HG03025 (cell line): ENCODE measurements around the gene MAPK4.
"Not testable (repeated sequence)": the region's sequence is repeated elsewhere in the genome, so short reads cannot be mapped to it uniquely, and the experiment has no call there.

Source experiments
- ATAC-seq: cut with Tn5 transposase; IDR thresholded peaks from one replicate; pipeline ENCODE4 v1.9.1; 2021; ENCODE audit warnings: mild to moderate bottlenecking, moderate library complexity; ENCODE audit not compliant: unreplicated experiment, low FRiP score

MAPK4 gene

DNA sequence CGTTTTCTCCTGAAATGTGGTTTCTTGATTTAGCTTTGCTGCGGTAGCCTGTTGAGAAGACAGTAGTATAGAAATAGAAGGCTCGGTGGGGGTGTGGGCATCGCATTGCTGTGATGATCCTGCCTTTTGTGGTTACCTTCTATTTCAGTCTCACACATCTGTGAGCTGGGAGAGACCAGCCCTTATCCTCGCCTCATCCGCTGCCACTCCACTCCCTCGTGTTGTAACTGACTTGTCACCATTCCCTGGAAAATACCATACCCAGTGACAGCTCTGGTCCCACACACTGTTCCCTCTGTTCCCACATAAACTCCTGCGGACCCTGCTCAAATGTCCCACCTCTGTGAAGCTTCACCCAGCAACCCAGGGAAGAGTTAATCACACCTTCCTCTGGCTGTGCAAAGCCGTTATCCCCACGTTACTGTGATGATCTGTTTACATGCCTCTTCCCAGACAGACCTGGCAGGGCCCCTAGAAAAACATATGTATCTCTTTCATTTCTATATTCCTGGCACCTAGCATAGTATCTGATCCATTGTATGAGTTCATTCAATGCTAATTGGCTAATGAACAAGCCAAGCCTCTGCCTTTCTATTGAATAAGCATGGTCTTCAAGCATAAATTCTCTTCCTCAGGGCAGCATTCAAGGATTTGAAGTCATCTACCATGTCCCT, 114.6 kb downstream of the MAPK4 start:
- ATAC-seq, result no peak

GRCh38 chr18:50675043-50675442, 115.2 kb downstream of the MAPK4 start:
- no peak for ATAC-seq

DNA sequence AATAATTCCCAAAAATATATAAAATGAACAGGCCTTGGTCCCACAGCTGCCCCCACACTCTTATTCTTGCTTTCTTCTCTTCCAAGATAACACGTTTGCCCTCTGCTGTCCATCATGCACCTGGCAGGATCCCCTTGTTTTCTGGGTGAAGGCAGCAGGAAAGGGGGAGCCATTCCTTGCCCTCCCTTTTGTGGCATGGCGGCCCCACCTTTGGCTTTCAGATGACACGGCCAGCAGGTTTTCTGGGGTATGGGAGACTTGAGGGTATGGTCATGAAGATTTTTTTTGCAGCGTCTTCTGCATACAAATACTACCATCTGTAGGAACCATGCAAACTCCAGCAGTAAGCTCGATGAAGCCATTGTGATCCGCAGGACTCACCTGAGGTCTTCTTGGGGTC, 118.8 kb downstream of the MAPK4 start:
- no peak for ATAC-seq

DNA sequence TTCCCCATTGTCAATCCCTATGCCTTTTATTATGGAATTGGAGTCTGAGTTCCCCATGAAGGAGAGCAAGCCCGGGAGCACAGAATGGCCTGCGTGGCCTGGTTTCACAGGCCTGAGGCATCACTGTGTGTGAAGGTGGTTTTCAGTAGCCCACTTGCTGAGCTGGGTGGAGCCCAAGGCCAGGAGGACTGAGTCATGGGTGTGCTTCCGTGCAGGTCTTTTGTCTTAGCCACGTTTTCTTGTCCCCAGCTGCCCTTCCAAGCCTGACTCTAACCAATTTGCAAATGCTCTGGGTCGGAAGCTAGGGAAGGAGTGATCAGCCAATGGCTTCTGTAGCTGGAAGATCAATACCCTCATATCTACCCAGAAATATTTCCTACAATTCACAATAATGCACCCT, 119.2 kb downstream of the MAPK4 start:
- ATAC-seq, result no peak

DNA sequence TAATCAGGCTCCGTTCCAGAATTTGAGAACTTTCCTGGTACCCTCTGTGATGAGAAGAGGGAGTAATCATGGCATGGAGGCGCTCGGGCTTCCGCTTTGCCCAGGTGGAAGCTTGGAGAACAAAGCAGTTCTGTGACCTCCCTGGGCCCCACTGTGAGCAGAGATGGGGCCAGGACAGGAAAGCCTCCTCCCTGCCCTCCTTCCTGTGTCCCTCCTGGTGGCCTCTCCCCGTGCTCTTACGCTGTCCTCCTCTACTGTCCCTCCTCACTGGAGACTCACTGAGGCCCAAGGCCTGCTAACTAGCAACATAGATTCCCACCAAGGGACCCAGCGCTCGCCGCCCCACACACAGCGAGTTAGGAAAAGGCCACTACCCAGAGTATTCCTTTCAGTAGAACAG, 119.8 kb downstream of the MAPK4 start:
- no peak for ATAC-seq

- no peak for ATAC-seq
Measured at GRCh38 chr18:50680966-50681365, 121.1 kb downstream of the MAPK4 start.

DNA sequence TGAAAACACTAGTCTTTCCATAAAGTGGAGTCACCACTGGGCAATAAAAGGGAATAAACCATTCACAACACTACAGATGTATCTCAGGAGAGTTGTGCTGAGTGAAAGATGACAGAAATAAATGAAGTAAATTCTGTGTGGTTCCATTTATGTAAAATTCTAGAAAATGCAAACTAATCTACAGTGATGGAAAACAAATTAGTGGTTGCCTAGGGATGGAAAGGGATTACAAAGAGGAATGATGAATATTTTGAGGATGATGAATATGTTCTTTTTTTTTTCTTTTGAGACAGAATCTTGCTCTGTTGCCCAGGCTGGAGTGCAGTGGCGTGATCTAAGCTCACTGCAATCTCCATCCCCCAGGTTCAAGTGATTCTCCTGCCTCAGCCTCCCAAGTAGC, 123.0 kb downstream of the MAPK4 start:
- ATAC-seq, result no peak

DNA sequence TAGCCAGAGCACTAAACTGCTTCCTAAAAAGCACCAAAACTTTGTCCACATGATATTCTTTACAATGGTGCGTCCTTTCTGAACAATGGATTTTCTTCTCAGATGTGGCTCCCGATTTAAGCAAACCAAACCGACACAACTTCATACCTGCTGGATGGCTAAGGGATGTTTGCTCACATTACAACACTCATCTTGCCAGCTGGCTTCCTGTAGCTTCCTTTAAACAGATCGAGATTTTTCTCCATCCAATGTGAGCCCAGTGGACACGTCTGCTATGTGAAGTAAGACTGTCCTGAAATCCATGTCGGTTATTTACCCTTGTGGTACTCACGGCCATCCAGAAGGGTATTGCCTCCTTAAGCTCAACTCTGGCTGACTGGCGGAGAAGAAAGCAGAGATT, 126.5 kb downstream of the MAPK4 start:
- no peak for ATAC-seq

- ATAC-seq, result no peak
Measured at GRCh38 chr18:50687491-50687890, 127.6 kb downstream of the MAPK4 start.

DNA sequence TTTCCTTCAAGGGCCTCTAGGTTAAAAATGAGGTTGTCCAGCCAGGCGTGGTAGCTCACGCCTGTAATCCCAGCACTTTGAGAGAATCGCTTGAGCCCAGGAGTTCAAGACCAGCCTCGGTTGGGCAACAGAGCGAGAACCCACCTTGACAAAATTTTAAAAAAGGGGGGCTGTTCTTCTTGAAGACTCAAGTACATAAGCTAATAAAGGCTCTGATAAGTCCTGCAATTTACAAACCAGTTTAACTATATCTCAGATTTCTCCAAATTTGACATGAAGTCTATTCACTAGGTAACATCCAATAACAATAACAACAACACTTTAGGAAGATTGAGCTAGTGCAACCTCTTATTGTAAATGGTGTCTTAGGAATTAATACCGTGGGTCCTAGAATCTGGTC, 129.7 kb downstream of the MAPK4 start:
- ATAC-seq, result no peak

GRCh38 chr18:50694147-50694546, 134.3 kb downstream of the MAPK4 start:
- no peak for ATAC-seq

DNA sequence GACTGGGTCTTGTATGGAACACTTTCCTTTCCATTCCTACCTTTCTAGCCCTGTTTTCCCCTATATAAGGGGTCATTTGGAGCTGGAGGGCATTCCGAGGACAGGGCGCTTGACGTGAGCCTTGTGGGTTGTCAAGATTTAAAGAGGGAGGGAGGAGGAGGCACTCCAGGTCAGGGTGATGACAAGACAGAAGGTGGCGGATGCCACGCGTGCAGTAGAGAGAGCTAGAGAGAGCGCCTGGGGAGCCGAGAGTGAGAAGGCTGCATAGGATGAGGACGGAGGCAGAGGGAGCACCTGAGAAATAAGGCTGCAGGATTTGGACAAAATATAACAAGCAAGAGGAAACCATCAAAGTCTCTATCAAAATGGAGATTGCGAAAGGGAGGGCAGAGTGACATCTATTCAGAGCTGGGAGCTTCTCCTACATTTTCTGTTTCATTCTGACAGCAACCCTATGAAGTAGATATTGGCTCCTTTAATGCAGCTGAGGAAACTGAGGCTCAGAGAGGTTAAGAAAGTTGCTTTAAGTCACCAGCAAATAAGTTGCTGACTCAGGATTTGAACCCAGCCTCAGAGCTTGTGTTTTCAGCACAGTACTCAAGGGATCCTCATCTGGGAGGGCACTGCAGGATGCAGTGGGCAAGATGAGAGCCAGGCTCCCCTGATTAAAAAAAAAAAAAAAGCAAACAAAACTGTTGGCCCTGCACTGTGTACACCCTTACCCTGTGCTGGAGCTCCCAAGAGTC, 135.7 kb downstream of the MAPK4 start:
- ATAC-seq, result no peak

DNA sequence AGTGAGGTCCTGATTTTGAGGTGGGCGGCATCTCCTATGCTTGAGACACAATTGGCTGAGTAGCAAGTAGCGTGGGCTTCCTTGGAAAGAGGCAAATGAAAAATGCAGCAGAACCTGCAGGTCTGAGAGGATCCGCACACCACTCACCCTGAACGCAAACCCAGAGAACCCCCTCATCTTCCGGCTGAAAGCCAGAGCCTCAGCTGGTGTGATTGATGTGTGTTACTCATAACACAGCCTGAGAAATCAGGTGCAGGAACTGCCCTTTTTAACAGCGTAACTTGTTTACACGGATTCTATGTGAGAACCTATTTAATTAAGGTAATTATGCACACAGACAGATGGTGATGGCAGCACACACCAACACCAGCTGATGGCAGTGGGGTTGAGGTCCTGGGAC, 136.5 kb downstream of the MAPK4 start:
- no peak for ATAC-seq

DNA sequence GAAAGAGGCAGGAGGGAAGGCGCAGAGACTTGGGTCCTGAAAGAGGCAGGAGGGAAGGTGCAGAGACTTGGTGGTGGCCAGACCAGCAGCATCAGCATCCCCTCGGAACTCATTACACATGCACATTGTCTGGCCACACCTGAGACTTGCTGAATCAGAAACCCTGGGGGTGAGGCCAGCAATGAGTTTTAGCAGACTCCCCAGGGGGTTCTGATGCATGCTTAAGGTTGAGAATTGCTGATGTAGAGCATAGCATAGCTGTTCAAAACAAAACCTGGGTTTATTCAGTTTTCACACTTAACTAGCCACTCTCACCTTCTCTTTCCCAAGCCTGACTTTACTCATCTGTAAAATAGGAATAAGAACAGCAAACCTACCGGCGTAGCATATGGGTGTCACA, 137.0 kb downstream of the MAPK4 start:
- no peak for ATAC-seq

GRCh38 chr18:50697509-50697908, 137.6 kb downstream of the MAPK4 start:
- ATAC-seq, result no peak

DNA sequence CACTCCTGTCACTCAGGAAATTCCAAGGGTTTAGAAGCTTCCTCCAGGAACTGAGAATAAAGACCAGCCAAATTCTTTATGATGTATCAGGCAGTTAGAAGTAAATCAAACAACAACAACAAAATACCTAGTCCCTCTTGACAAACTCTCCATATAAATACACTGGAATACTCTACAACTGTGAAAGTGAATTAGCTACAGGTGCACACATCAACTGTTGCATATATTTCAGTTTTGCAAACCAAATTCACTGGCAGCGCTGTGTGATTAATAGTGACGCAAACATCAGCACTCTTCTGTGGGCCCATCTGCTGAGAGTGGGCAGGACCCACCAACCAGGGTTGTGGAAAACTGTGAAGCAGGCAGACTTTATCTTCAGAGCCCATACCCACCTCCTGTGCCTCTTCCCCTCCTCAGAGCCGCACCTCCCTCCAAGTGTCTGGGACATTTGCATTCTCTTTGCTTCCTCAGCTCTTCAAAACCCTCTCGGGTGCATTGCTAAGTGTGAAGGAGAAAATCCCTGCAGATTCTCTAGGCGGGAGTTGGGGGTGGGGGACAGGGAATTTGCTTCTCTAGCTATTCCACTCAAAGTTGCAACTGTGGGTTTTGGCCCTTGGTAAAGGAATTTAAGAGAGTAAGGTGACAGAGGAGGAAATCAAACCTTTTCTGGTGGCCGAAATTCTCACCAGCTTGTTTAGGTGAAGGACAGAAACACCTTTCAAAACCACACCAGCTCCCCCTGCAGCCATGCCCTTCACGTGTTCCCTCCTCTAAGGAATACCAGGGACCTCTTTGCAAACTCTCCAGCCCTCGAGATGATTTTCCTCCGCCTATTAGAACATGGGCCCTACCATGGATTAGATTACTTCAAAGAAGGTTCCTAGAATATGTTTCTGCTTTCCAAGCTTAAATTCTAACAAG, 140.6 kb downstream of the MAPK4 start:
- no peak for ATAC-seq

DNA sequence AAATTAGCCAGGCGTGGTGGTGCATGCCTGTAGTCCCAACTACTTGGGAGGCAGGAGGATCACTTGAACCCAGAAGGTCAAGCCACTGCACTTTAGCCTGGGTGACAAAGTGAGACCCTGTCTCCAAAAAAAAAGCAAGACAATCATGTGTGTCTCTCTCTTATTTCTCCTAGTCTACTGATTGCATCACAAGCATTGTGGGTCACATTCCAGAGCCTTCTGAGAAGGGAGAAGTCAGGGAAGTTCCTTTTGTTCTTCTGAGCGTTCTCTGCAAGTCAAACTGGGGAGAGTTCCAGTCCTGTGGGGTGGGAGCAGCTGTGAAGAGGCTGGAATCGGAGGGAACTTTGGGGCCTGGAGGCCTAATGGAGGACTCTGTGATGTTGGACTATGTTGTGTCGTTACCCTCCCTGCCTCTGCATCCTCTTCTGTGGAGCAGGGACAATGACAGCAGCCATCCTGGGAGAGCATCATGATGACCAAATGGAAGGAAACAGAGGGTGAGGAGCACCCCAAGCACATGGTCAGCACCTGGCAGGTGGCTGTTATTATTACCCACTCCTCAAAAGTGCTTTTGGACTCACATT, 144.6 kb downstream of the MAPK4 start:
- ATAC-seq, result no peak

DNA sequence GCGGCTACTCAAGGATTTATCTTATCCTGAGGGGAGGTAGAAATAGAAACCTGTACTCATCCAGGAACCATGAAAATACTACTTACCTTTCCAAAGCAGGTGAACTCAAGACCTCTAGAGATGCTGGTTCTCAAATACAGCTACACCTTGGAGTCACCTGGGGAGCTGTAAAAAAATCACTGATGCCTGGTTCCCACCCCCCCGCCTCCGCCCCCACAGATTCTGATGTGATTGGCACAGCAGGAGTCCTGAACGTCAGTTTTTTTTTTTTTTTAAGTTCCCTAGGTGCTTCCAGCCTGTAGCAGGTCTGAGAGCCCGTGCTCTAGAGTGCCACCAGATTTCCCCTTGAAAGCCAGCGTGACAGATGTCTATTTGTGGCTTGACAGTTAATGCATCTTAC, 146.3 kb downstream of the MAPK4 start:
- no peak for ATAC-seq

DNA sequence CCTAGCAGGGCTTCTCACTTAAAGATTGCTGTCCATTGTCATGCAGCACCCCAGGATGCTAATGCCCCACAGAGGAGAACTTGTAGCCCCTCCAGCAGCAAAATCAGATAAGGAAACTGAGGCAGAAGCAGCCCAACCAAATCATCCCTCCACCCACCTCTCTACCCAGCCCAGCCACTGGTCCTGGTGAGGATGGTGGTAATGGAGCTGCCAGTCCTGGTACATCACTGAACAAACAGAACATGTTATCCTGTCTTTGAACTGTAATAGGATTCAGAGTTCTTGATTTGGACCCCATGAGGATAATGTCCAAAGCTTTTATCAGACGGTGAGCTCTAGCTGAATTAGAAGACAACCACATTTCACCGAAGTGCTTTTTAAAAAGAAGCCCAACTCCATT, 146.8 kb downstream of the MAPK4 start:
- no peak for ATAC-seq

- ATAC-seq, result not testable (repeated sequence)
Measured at GRCh38 chr18:50707297-50707696, 147.4 kb downstream of the MAPK4 start.
